Natural killer cell treated with Interleukin-12 subunit alpha and Interleukin-12 subunit beta and Interleukin-15 and Interleukin-18, amount 100 ng/mL, for 72 hours (primary cell): ENCODE measurements around the gene PATJ. TPM values are rescaled to one million over a fixed set of nuclear protein-coding genes. Genes with fewer than 3 reads are reported as not detected.

ENCODE experiments used
- ATAC-seq, 2 donors: fragments of 150-1000 bp; cut with Tn5 transposase in 1 of 2; sonication (Bioruptor Pico), chemical (Tn5 transposase) in 1 of 2; 2 replicates each; pipeline ENCODE4 v1.10.0; 2021
- DNase-seq: peaks from one replicate; pipeline ENCODE4 v3.0.0; 2022; ENCODE audit warnings: low spot score
- H3K27ac Mint-ChIP-seq, 2 donors: 1 replicate in 1 of 2; 2 replicates in 1 of 2; pipeline ENCODE4 v1.8.0; 2022; ENCODE audit warnings: mixed read lengths in 2 of 2, mild to moderate bottlenecking in 1 of 2, moderate library complexity in 1 of 2
- H3K27me3 Mint-ChIP-seq, 2 donors: 1 replicate in 1 of 2; 2 replicates in 1 of 2; pipeline ENCODE4 v1.8.0; 2022; ENCODE audit warnings: mixed read lengths in 2 of 2
- H3K36me3 Mint-ChIP-seq: one replicate; pipeline ENCODE4 v1.8.0; 2022; ENCODE audit warnings: mixed read lengths
- H3K4me1 Mint-ChIP-seq, 2 donors: 1 replicate in 1 of 2; 2 replicates in 1 of 2; pipeline ENCODE4 v1.8.0; 2022; ENCODE audit warnings: low read depth in 2 of 2, mixed read lengths in 2 of 2, mild to moderate bottlenecking in 1 of 2
- H3K4me3 Mint-ChIP-seq: one replicate; pipeline ENCODE4 v1.8.0; 2022; ENCODE audit warnings: mixed read lengths
- H3K9me3 Mint-ChIP-seq: 2 replicates; pipeline ENCODE4 v1.8.0; 2022; ENCODE audit warnings: mixed read lengths
- total RNA-seq, 2 donors: library from RNA; stranded (reverse); gene quantifications; one replicate each; pipeline ENCODE4 v1.2.3, GENCODE V29; 2022

The PATJ gene
- total RNA-seq, 2 donors from 2014 or later, result 3.9 to 5.8 TPM

DNA sequence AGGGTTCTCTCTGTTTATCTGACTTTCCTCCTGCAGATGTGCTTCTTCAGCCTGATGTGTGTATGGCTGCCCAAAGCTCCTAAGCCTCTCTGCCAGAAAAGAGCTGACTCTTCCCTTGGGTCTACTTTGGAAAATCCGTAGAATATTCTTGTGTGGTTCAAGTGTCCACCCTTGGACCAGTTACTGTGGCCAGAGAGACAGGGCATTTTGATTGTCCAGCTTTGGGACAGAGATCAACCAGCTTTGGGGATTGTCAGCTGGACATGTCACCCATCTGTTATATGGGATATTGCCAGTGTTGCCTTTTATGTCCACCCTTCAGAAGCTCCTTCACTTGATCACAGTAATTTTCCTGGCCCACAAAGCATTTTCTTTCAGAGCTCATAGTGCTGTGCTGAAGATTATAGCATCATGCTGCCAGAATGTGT is 326.1 kb downstream of the PATJ start:
- Mint-ChIP-seq H3K4me1 (no peaks in the 10 kb centered on the region), H3K27ac (no peak overlapping the region), H3K9me3 (no peaks in the 10 kb centered on the region), H3K4me3 (no peak overlapping the region), H3K27me3 (no peaks in the 10 kb centered on the region), H3K36me3 (no peaks in the 10 kb centered on the region)
- DNase-seq (no peak), ATAC-seq (no peak)

DNA sequence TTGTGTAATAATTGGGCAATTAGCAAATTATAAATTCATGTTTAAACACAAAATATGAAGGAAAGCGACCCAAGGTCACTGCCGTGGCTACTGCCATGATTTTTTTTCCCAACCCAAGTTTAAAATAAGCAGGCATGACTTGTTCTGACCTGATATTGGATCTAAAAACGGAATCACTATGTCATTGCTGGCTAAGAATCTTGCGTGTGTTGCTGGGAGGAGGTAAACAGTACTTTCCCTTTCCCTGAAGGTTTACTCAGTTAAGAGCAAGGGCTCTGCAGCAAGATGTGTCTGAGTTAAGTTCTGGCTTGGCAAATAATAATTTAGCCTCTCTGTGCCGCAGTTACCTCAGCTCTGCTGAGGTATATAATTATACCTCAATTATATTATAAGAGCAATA is 326.7 kb downstream of the PATJ start:
- H3K27ac Mint-ChIP-seq, result no peak overlapping the region
- ATAC-seq (no peak), DNase-seq (no peak)
- no peaks in the 10 kb centered on the region for H3K27me3 Mint-ChIP-seq
- no peaks in the 10 kb centered on the region for H3K9me3 Mint-ChIP-seq
- H3K4me1 Mint-ChIP-seq, result no peaks in the 10 kb centered on the region
- H3K4me3 Mint-ChIP-seq, result no peak overlapping the region
- no peaks in the 10 kb centered on the region for H3K36me3 Mint-ChIP-seq

DNA sequence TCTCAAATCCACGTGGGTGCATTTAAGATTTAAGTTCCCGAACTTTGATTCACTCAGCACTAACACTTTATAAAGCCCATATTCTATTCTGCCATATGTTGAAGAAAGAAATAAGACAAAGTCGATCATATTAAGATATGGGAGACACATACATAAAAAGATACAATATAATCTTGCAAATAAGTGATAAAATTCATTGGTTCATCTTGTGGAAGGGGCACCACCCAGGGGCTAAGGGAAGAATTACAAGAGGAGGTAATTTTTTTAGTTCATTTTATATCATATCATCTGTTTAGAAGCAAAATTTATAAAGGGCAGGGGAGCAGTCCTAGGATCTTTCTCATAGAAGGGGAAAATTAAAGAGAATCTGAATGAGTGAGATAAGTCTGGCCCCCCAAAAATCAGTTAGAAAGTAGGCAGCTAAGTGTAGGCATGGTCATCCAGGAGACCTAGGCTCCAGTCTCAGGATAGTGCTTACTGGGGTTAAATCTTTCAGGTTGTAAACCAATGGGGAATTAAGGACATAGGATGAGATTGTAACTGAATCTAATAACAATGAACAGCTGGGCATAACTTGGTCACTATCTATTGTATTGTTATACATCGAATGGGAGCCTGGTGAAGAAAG is 328.2 kb downstream of the PATJ start:
- H3K9me3 Mint-ChIP-seq, result no peaks in the 10 kb centered on the region
- no peaks in the 10 kb centered on the region for H3K4me1 Mint-ChIP-seq
- H3K4me3 Mint-ChIP-seq, result no peak overlapping the region
- no peak overlapping the region for H3K27ac Mint-ChIP-seq
- ATAC-seq (no peak), DNase-seq (no peak)
- no peaks in the 10 kb centered on the region for H3K27me3 Mint-ChIP-seq
- no peaks in the 10 kb centered on the region for H3K36me3 Mint-ChIP-seq

DNA sequence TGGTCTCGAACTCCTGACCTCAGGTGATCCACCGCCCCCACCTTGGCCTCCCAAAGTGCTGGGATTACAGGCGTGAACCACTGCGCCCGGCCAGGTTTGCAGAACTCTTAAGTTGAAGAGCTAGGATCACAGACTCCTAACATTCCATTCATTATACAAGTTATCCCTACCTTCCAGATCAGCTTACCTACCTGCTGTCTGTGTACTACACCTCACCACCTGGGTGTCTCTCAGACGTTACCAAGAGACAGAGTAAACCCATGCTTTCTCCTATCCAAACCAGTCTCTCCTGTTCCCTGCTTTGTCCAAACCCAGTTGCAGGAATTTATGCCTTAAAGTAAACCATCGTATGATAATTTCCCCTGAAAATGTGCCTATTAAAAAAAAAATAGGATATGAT is 329.4 kb downstream of the PATJ start:
- no peaks in the 10 kb centered on the region for H3K9me3 Mint-ChIP-seq
- H3K4me1 Mint-ChIP-seq, result no peaks in the 10 kb centered on the region
- H3K4me3 Mint-ChIP-seq, result no peak overlapping the region
- no peaks in the 10 kb centered on the region for H3K27me3 Mint-ChIP-seq
- no peaks in the 10 kb centered on the region for H3K36me3 Mint-ChIP-seq
- ATAC-seq (no peak), DNase-seq (no peak)
- no peak overlapping the region for H3K27ac Mint-ChIP-seq

- Mint-ChIP-seq H3K27me3 (no peaks in the 10 kb centered on the region), H3K27ac (no peak overlapping the region), H3K4me3 (no peak overlapping the region), H3K4me1 (no peaks in the 10 kb centered on the region), H3K9me3 (no peaks in the 10 kb centered on the region), H3K36me3 (no peaks in the 10 kb centered on the region)
- DNase-seq, result no peak
- ATAC-seq, result no peak
Measured at GRCh38 chr1:62076286-62076685, 334.0 kb downstream of the PATJ start.

DNA sequence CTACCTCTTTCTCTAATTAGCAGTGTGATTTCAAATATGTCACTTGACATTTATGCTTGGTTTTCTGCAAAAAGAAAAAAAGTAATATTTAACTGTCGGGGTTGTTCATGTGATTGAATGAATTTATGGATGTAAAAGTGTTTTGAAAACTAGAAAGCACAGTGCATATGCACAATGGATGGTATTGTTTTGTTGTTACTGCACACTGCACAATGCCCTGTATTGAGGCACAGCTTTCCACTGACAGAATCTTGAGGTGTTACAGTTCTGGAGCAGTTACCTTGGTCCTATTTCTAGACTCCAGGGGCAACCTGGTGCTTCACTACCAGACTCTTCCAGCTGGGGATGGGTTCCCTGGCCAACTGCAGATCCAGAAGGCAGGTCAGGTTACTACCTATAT is 335.5 kb downstream of the PATJ start:
- no peaks in the 10 kb centered on the region for H3K27me3 Mint-ChIP-seq
- no peak overlapping the region for H3K27ac Mint-ChIP-seq
- DNase-seq (no peak), ATAC-seq (no peak)
- no peaks in the 10 kb centered on the region for H3K9me3 Mint-ChIP-seq
- no peak overlapping the region for H3K4me3 Mint-ChIP-seq
- no peaks in the 10 kb centered on the region for H3K4me1 Mint-ChIP-seq
- no peaks in the 10 kb centered on the region for H3K36me3 Mint-ChIP-seq

DNA sequence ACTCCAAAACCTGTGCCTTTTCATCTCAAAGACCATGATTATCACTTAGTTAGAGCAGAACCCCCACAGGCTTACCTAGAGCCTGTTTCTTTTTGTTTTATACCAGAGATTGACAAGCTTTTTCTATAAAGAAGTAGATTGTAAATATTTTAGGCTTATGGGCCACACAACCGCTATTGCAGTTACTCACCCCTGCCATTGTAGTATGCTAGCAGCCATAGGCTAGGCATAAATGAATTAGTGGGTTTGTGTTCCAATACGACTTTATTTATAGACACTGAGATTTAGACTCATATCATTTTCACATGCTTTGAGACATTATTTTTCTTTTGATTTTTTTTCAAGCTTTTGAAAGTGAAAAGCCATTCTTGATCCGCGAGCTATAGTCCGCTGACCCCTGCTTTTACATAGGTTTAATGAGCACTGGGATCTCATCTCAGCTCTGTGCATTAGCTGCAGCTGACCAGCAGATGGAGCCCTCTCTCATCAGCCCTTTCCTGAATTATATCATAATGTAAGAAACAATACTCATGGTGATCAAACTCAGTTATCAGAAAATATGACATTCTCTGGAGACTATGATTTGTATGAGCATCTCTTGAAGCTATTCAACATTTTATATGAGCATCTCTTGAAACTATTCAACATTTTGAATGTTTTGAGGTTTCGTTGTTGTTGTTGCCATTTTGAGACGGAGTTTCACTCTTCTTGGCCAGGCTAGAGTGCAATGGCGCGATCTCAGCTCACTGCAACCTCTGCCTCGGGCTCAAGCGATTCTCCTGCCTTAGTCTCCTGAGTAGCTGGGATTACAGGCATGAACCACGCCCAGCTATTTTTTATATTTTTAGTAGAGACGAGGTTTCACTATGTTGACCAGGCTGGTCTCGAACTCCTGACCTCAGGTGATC is 340.4 kb downstream of the PATJ start:
- Mint-ChIP-seq H3K27me3 (no peaks in the 10 kb centered on the region), H3K9me3 (no peaks in the 10 kb centered on the region), H3K27ac (no peak overlapping the region), H3K4me1 (no peaks in the 10 kb centered on the region), H3K4me3 (no peak overlapping the region), H3K36me3 (no peaks in the 10 kb centered on the region)
- DNase-seq, result no peak
- no peak for ATAC-seq

DNA sequence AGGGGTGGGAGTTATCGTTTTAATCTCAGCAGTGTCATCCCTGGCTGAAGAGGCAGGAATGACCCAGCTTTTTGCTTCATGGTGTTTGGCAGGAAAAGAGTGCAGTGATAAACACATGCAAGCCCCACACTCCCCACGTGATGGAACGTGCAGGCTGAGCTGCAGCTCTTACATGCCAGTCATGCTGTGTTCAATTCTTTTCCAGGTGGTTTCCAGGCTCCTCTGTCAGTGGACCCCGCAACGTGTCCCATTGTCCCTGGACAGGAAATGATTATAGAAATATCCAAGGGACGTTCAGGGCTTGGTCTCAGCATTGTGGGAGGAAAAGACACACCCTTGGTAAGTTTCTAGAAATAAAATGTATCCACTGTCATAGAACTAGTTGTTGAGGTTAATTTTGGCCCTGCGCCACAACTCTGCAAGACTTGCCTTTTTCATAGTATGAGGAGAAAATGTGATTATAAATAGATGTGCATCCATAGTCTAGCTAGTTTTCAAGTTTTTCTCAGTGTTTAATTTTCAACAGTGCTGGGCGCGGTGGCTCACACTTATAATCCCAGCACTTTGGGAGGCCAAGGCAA is 342.1 kb downstream of the PATJ start:
- no peaks in the 10 kb centered on the region for H3K36me3 Mint-ChIP-seq
- no peak overlapping the region for H3K27ac Mint-ChIP-seq
- no peak overlapping the region for H3K4me3 Mint-ChIP-seq
- no peaks in the 10 kb centered on the region for H3K9me3 Mint-ChIP-seq
- ATAC-seq (no peak), DNase-seq (no peak)
- H3K4me1 Mint-ChIP-seq, result no peaks in the 10 kb centered on the region
- no peaks in the 10 kb centered on the region for H3K27me3 Mint-ChIP-seq

DNA sequence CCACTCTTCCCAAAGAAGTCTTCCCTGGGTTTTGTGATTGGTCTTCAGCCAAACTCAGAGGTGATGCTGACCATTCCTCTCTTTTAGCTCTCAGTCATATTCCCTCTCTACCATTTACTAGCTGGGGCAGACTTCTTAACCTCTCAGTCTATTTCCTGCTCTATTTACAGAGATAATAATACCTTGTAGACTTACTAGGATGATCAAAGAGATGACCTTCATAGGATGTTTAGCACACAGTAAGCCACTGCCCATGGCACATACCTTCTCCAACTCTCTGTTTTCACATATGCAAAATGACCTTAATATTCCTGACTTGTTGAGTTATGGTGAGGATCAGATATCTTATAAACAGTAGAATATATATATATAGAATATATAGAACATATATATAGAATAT is 346.2 kb downstream of the PATJ start:
- Mint-ChIP-seq H3K27ac (no peak overlapping the region), H3K36me3 (no peaks in the 10 kb centered on the region), H3K4me1 (no peaks in the 10 kb centered on the region), H3K4me3 (no peak overlapping the region), H3K9me3 (no peaks in the 10 kb centered on the region), H3K27me3 (no peaks in the 10 kb centered on the region)
- no peak for DNase-seq
- ATAC-seq, result no peak

DNA sequence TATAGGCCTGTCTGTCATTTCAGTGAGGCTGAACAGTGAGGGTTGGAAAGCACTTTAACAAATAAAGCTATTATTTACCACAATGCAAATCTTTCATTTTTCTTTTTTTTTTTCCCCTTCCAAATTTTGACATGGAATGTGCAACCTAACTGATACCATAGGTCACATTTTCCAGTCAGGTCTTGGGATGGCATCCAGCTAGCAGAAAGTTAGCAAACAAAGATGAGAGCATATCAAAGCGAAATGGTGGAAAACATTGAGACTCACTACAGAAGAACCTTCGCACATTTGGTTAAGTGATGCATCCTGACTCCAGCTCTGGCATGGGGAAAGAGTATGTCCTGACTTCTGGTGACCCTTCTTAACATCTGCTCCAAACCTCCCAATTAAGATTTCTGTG is 347.3 kb downstream of the PATJ start:
- Mint-ChIP-seq H3K36me3 (no peaks in the 10 kb centered on the region), H3K27me3 (no peaks in the 10 kb centered on the region), H3K27ac (no peak overlapping the region), H3K4me3 (no peak overlapping the region), H3K4me1 (no peaks in the 10 kb centered on the region), H3K9me3 (no peaks in the 10 kb centered on the region)
- DNase-seq, result no peak
- no peak for ATAC-seq

DNA sequence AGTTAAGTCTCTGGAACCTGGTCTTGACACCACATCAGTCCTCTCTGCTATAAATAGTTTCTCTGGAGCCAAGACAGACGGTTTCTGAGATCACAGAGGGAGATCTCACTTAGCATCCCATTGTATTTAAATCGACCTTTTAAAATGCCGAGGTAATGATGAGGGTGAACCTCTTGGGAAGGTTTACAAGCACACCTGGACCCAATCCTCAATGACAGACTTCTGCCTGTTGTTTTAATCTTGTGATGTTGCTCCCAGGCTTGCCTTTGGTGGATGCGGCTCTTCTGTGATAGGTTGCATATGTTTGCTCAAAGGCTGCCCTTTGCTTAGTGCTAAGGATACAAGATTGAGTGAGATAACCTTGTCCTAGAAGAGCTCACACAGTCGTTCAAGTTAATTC is 347.7 kb downstream of the PATJ start:
- ATAC-seq (no peak), DNase-seq (no peak)
- Mint-ChIP-seq H3K4me1 (no peaks in the 10 kb centered on the region), H3K4me3 (no peak overlapping the region), H3K9me3 (no peaks in the 10 kb centered on the region), H3K36me3 (no peaks in the 10 kb centered on the region), H3K27me3 (no peaks in the 10 kb centered on the region), H3K27ac (no peak overlapping the region)

DNA sequence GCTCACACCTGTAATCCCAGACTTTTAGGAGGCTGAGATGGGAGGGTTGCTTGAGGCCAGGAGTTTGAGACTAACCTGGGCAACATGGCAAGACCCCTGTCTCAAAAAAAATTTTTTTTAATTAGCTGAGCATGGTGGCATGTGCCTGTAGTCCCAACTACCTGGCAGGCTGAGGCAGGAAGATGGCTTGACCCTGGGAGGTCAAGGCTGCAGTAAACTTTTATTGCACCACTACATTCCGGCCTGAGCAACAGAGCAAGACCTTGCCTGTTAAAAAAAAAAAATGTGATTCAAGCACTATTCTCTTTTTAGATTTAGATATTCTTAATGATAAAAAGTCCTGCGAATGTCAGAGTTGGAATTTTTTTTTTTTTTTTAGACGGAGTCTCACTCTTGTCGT is 349.8 kb downstream of the PATJ start:
- DNase-seq, result no peak

GRCh38 chr1:62093261-62093660 is 351.0 kb downstream of the PATJ start:
- Mint-ChIP-seq H3K27me3 (no peaks in the 10 kb centered on the region), H3K36me3 (no peaks in the 10 kb centered on the region), H3K9me3 (no peaks in the 10 kb centered on the region), H3K4me1 (no peaks in the 10 kb centered on the region), H3K27ac (no peak overlapping the region), H3K4me3 (no peak overlapping the region)
- DNase-seq (no peak), ATAC-seq (no peak)

More for the DNA sequence above, 349.8 kb downstream of the PATJ start:
- H3K4me1 Mint-ChIP-seq, result no peaks in the 10 kb centered on the region
- no peaks in the 10 kb centered on the region for H3K36me3 Mint-ChIP-seq
- H3K27me3 Mint-ChIP-seq, result no peaks in the 10 kb centered on the region
- H3K27ac Mint-ChIP-seq, result no peak overlapping the region
- no peaks in the 10 kb centered on the region for H3K9me3 Mint-ChIP-seq
- no peak overlapping the region for H3K4me3 Mint-ChIP-seq
- ATAC-seq, result no peak

GRCh38 chr1:62097464-62097863 is 355.2 kb downstream of the PATJ start:
- DNase-seq (no peak), ATAC-seq (no peak)
- no peak overlapping the region for H3K27ac Mint-ChIP-seq
- H3K36me3 Mint-ChIP-seq, result no peaks in the 10 kb centered on the region
- no peaks in the 10 kb centered on the region for H3K4me1 Mint-ChIP-seq
- no peak overlapping the region for H3K4me3 Mint-ChIP-seq
- H3K27me3 Mint-ChIP-seq, result no peaks in the 10 kb centered on the region
- no peaks in the 10 kb centered on the region for H3K9me3 Mint-ChIP-seq
